Ovary (tissue), 3 donors: ENCODE data around the gene MRPL44.

Experiments
- EP300 ChIP-seq: sonication (generic); formaldehyde crosslinking; IDR thresholded peaks from one replicate; pipeline ENCODE4 v1.6.1; 2017; ENCODE audit warnings: antibody characterized with exemption
- POLR2A ChIP-seq: fragments of 450-650 bp; IDR thresholded peaks from one replicate; pipeline ENCODE4 v1.6.1; 2017; ENCODE audit warnings: antibody characterized with exemption, mild to moderate bottlenecking, moderate library complexity
- TF ChIP-seq, protein P1 (sequence below), 3 donors: fragments of 450-650 bp in 2 of 3; fragments of 200-600 bp in 1 of 3; IDR thresholded peaks; one replicate each; pipeline versions ENCODE4 v1.5.1 to v1.8.0; 2016 to 2022; ENCODE audit warnings: antibody characterized with exemption in 3 of 3, mild to moderate bottlenecking in 1 of 3
- donor health status: DM: no; HTN: no; CAD: no.

DNA sequence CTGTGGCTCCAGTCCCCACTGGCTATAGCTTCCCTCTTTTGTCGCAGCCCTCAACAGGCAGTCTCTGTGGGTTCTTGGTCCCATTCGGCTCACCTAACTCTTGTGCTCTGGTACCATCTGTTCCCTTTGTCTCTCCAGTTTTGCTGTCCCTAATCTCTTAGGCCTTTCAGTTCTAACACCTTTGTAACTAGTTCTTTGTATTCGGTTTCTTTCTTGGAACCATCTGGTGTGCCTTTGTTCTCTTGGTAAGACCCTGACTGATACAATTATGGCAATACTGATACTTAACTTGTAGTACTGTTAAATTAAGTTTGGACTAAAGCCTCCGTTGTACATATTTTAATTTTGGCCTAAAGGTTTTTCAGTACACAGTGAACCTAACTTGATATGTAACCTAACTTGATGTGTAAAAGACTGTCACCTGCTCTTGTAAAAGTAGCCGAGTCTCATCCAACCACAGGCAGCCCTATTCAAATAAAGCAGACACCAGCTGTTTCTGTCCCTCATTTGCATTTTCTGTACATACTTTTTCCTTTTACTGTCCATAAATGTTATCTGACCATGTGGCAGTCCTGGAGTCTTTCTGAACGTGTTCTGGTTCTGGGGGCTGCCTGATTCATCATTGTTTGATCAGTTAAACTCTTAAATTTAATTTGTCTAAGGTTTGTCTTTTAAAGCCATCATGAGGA lies 4.8 kb upstream of the MRPL44 start:
- TF ChIP-seq, protein P1, sequence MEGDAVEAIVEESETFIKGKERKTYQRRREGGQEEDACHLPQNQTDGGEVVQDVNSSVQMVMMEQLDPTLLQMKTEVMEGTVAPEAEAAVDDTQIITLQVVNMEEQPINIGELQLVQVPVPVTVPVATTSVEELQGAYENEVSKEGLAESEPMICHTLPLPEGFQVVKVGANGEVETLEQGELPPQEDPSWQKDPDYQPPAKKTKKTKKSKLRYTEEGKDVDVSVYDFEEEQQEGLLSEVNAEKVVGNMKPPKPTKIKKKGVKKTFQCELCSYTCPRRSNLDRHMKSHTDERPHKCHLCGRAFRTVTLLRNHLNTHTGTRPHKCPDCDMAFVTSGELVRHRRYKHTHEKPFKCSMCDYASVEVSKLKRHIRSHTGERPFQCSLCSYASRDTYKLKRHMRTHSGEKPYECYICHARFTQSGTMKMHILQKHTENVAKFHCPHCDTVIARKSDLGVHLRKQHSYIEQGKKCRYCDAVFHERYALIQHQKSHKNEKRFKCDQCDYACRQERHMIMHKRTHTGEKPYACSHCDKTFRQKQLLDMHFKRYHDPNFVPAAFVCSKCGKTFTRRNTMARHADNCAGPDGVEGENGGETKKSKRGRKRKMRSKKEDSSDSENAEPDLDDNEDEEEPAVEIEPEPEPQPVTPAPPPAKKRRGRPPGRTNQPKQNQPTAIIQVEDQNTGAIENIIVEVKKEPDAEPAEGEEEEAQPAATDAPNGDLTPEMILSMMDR (IDR thresholded peaks at IDR 0.05): no peak
- TF ChIP-seq EP300 (no peak), POLR2A (no peak)
